ENCODE results near the gene CTNNBL1. TPM values are rescaled to one million over a fixed set of nuclear protein-coding genes. Genes with fewer than 3 reads are reported as not detected.

The CTNNBL1 gene
- total RNA-seq, 1 donor from 2014 or later = 67.0 TPM

DNA sequence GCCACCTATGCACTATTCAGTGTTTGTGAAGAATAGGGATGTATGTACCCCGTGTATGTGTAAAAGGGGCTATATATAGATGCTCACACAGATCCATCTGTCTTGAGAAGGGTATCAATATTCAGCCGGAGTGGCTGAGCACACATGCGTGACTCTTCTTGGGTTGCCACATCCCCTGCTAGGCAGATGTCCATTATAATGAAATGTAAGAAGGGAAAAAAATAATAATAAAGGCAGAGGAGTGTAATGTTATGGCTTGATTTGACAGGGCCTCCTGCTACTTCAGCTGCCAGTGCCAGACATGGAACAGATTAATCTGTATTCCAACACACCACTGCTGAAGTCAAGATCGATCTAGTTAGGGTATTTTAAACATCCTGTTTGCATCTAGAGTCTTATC, 134.9 kb downstream of the CTNNBL1 start:
- no peaks in the 10 kb centered on the region for H3K27me3 ChIP-seq (ENCODE audit: insufficient read depth, low read length)
- H3K79me2 ChIP-seq (ENCODE audit: insufficient read depth, low read length) = no peaks in the 10 kb centered on the region
- TF ChIP-seq CTCF (IDR thresholded peaks at IDR 0.05; ENCODE audit: insufficient read depth, low read depth, low read length) = no peak
- no peak for TF ChIP-seq EZH2 (IDR thresholded peaks at IDR 0.05; ENCODE audit: insufficient read depth, low read length)
- no peak overlapping the region for H3K4me2 ChIP-seq (ENCODE audit: low read length)
- H4K20me1 ChIP-seq (ENCODE audit: insufficient read depth, low read length) = peaks cover 9% of the 10 kb centered on the region
- no peak overlapping the region for H3K4me3 Mint-ChIP-seq (ENCODE audit: unreplicated experiment)
- FAIRE-seq = no peak
- no peak overlapping the region for H3K4me3 ChIP-seq (ENCODE audit: insufficient read depth, low read depth, low read length)
- H3K36me3 ChIP-seq (ENCODE audit: insufficient read depth, low read length) = no peaks in the 10 kb centered on the region
- H3K4me1 ChIP-seq (ENCODE audit: insufficient read depth, low read length) = no peaks in the 10 kb centered on the region
- no peak overlapping the region for H3K27ac ChIP-seq (ENCODE audit: low read depth, low read length)
- H3K9me3 ChIP-seq (ENCODE audit: insufficient read depth, low read depth, low read length) = no peaks in the 10 kb centered on the region
- no peak overlapping the region for H2AFZ ChIP-seq (ENCODE audit: low read depth, low read length)
- H3K36me3 Mint-ChIP-seq (ENCODE audit: low read depth, unreplicated experiment) = peaks cover 4% of the 10 kb centered on the region
- H3K9me3 Mint-ChIP-seq (ENCODE audit: unreplicated experiment) = peaks cover 2% of the 10 kb centered on the region
- H3K27ac Mint-ChIP-seq (ENCODE audit: unreplicated experiment) = peak overlapping the region; percentile 34
- H3K9ac ChIP-seq (ENCODE audit: low read length) = no peak overlapping the region
- no peak for DNase-seq (ENCODE audit: low read depth)
- no peaks in the 10 kb centered on the region for H3K27me3 Mint-ChIP-seq (ENCODE audit: low read depth, unreplicated experiment)
- peaks cover 17% of the 10 kb centered on the region for H3K4me1 Mint-ChIP-seq (ENCODE audit: low read depth, unreplicated experiment)

GRCh38 chr20:37829128-37829527, 135.3 kb downstream of the CTNNBL1 start:
- H3K9me3 ChIP-seq (ENCODE audit: insufficient read depth, low read depth, low read length) = no peaks in the 10 kb centered on the region
- H3K4me1 Mint-ChIP-seq (ENCODE audit: low read depth, unreplicated experiment) = peaks cover 12% of the 10 kb centered on the region
- FAIRE-seq (no peak), DNase-seq (ENCODE audit: low read depth) (no peak)
- no peak overlapping the region for H2AFZ ChIP-seq (ENCODE audit: low read depth, low read length)
- H3K4me3 ChIP-seq (ENCODE audit: insufficient read depth, low read depth, low read length) = no peak overlapping the region
- peaks cover 4% of the 10 kb centered on the region for H3K36me3 Mint-ChIP-seq (ENCODE audit: low read depth, unreplicated experiment)
- TF ChIP-seq EZH2 (IDR thresholded peaks at IDR 0.05; ENCODE audit: insufficient read depth, low read length) = no peak
- TF ChIP-seq CTCF (IDR thresholded peaks at IDR 0.05; ENCODE audit: insufficient read depth, low read depth, low read length) = no peak
- no peaks in the 10 kb centered on the region for H3K27me3 Mint-ChIP-seq (ENCODE audit: low read depth, unreplicated experiment)
- no peaks in the 10 kb centered on the region for H3K36me3 ChIP-seq (ENCODE audit: insufficient read depth, low read length)
- peaks cover 2% of the 10 kb centered on the region for H3K9me3 Mint-ChIP-seq (ENCODE audit: unreplicated experiment)
- H3K4me2 ChIP-seq (ENCODE audit: low read length) = no peak overlapping the region
- H3K27ac ChIP-seq (ENCODE audit: low read depth, low read length) = no peak overlapping the region
- H4K20me1 ChIP-seq (ENCODE audit: insufficient read depth, low read length) = peaks cover 12% of the 10 kb centered on the region
- H3K4me3 Mint-ChIP-seq (ENCODE audit: unreplicated experiment) = no peak overlapping the region
- H3K9ac ChIP-seq (ENCODE audit: low read length) = no peak overlapping the region
- no peaks in the 10 kb centered on the region for H3K4me1 ChIP-seq (ENCODE audit: insufficient read depth, low read length)
- peak overlapping the region; percentile 34 for H3K27ac Mint-ChIP-seq (ENCODE audit: unreplicated experiment)
- no peaks in the 10 kb centered on the region for H3K79me2 ChIP-seq (ENCODE audit: insufficient read depth, low read length)
- no peaks in the 10 kb centered on the region for H3K27me3 ChIP-seq (ENCODE audit: insufficient read depth, low read length)

- no peak overlapping the region for H3K4me2 ChIP-seq (ENCODE audit: low read length)
- Mint-ChIP-seq H3K4me1 (ENCODE audit: low read depth, unreplicated experiment) (peaks cover 5% of the 10 kb centered on the region), H3K27ac (ENCODE audit: unreplicated experiment) (no peak overlapping the region), H3K9me3 (ENCODE audit: unreplicated experiment) (peaks cover 2% of the 10 kb centered on the region), H3K27me3 (ENCODE audit: low read depth, unreplicated experiment) (no peaks in the 10 kb centered on the region), H3K36me3 (ENCODE audit: low read depth, unreplicated experiment) (peaks cover 3% of the 10 kb centered on the region), H3K4me3 (ENCODE audit: unreplicated experiment) (no peak overlapping the region)
- H3K36me3 ChIP-seq (ENCODE audit: insufficient read depth, low read length) = no peaks in the 10 kb centered on the region
- no peaks in the 10 kb centered on the region for H3K27me3 ChIP-seq (ENCODE audit: insufficient read depth, low read length)
- H3K79me2 ChIP-seq (ENCODE audit: insufficient read depth, low read length) = no peaks in the 10 kb centered on the region
- TF ChIP-seq CTCF (IDR thresholded peaks at IDR 0.05; ENCODE audit: insufficient read depth, low read depth, low read length) = no peak
- TF ChIP-seq EZH2 (IDR thresholded peaks at IDR 0.05; ENCODE audit: insufficient read depth, low read length) = no peak
- FAIRE-seq (no peak), DNase-seq (ENCODE audit: low read depth) (no peak)
- no peak overlapping the region for H3K27ac ChIP-seq (ENCODE audit: low read depth, low read length)
- H3K4me1 ChIP-seq (ENCODE audit: insufficient read depth, low read length) = no peaks in the 10 kb centered on the region
- no peak overlapping the region for H3K9ac ChIP-seq (ENCODE audit: low read length)
- H3K9me3 ChIP-seq (ENCODE audit: insufficient read depth, low read depth, low read length) = no peaks in the 10 kb centered on the region
- peaks cover 30% of the 10 kb centered on the region for H4K20me1 ChIP-seq (ENCODE audit: insufficient read depth, low read length)
- H2AFZ ChIP-seq (ENCODE audit: low read depth, low read length) = no peak overlapping the region
- no peak overlapping the region for H3K4me3 ChIP-seq (ENCODE audit: insufficient read depth, low read depth, low read length)
Observed at GRCh38 chr20:37833221-37833896, 139.5 kb downstream of the CTNNBL1 start.
